ENCODE data around the gene KNTC1.

KNTC1 gene

DNA sequence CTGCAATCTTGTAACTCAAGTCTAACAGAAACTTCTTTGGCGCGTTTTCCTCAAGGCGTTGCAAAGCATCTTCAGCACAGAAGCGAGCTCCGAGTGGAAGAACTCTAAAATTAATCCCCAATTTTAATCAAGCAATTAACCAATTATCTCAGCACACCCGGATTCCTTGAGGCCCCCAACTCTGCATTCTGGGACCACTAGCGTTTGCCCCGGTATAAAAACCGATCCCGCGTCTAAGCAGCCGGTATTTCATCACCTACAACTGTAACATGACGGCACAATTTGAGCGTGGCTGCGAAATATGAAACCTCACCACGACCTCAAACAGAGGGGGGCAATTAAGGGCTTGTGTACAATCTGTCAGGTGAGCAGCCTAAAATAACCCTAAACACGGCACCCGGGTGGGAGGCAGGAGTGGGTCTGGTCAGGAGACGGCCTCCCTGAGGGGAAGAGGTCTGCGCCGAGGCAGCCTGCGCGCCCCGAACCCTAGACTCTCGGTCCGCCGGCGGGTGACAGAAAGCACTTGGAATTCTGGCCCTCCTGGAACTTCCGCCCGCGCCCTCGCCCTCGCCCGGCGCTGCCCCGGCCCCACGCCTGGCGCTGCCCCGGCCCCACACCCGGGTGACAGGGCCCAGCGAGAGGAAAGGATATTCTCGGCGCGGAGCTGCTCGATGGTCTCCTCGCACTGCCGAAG lies 26.9 kb upstream of the KNTC1 start:
- Histone ChIP-seq H3K4me1 (peaks cover 0 to 32% (median 18%) of the 10 kb centered on the region in 4 donors), H3K4me3 (peak overlapping the region; percentile 63 to 76), H3K9me3 (no peaks in the 10 kb centered on the region), H3K36me3 (peaks cover 34 to 39% (median 38%) of the 10 kb centered on the region in 3 donors), H3K27ac (peak overlapping the region; percentile 92 to 99), H3K27me3 (no peaks in the 10 kb centered on the region)
- peak; percentile 45 to 76 for DNase-seq
- intact Hi-C loops (cut with DNase I; ENCODE audit: low total_unique reads), result loop anchor here (2.0 kb wide), 1 partner anchor 27 kb away; the partner anchor contains the start of genes KNTC1 and RSRC2
- TF ChIP-seq, protein P1, sequence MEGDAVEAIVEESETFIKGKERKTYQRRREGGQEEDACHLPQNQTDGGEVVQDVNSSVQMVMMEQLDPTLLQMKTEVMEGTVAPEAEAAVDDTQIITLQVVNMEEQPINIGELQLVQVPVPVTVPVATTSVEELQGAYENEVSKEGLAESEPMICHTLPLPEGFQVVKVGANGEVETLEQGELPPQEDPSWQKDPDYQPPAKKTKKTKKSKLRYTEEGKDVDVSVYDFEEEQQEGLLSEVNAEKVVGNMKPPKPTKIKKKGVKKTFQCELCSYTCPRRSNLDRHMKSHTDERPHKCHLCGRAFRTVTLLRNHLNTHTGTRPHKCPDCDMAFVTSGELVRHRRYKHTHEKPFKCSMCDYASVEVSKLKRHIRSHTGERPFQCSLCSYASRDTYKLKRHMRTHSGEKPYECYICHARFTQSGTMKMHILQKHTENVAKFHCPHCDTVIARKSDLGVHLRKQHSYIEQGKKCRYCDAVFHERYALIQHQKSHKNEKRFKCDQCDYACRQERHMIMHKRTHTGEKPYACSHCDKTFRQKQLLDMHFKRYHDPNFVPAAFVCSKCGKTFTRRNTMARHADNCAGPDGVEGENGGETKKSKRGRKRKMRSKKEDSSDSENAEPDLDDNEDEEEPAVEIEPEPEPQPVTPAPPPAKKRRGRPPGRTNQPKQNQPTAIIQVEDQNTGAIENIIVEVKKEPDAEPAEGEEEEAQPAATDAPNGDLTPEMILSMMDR (IDR thresholded peaks at IDR 0.05), result no peak

- H3K36me3 ChIP-seq, result peaks cover 37 to 40% (median 40%) of the 10 kb centered on the region in 3 donors
- peaks cover 0 to 29% (median 18%) of the 10 kb centered on the region in 4 donors for H3K4me1 ChIP-seq
- intact Hi-C loops (cut with DNase I; ENCODE audit: low total_unique reads), result loop anchor here (2.0 kb wide), 1 partner anchor 26 kb away; the partner anchor contains the start of genes KNTC1 and RSRC2
- peak; percentile 97 to 98 for DNase-seq
- H3K4me3 ChIP-seq, result peak within 1 kb of the TSS; percentile 63 to 76
- H3K27ac ChIP-seq, result peak within 1 kb of the TSS; percentile 92 to 99
- no peaks in the 10 kb centered on the region for H3K27me3 ChIP-seq
- TF ChIP-seq, protein P1 (IDR thresholded peaks at IDR 0.05), result peak; percentile 11 to 43
- H3K9me3 ChIP-seq, result no peaks in the 10 kb centered on the region
Measured at GRCh38 chr12:122500685-122501488, 26.2 kb upstream of the KNTC1 start, which contains the start of gene ZCCHC8. Gene ZCCHC8, minus strand, starts transcription at chr12:122500932. Its CDS starts 92 bp downstream, at chr12:122500840.

DNA sequence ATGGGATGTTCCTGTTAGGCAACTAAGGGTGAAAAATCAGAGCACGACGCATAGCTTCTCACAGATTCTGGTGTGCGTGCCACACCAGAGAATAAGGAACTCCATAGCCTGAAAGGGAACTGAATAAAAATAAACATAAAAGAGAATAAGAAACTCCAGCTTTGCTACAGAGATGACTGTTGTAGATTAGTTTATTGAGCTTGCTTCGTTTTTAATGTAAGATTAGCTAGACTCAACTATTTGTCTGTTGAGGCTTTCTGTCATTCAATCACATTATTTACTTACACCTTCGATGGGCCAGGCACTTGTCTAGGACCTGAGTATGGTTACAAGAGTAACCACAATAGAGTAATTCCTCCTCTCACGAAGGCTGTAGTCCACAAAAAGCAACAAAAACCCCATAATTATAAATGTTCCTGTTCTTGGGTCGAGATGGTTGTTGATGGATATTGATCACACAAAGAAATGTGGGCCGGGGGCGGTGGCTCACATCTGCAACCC lies 25.5 kb upstream of the KNTC1 start:
- H3K27me3 ChIP-seq, result no peaks in the 10 kb centered on the region
- H3K4me1 ChIP-seq, result peaks cover 0 to 29% (median 18%) of the 10 kb centered on the region in 4 donors
- H3K4me3 ChIP-seq, result peak overlapping the region; percentile 63 to 76
- no peaks in the 10 kb centered on the region for H3K9me3 ChIP-seq
- peaks cover 39 to 45% (median 42%) of the 10 kb centered on the region in 3 donors for H3K36me3 ChIP-seq
- peak overlapping the region; percentile 92 to 99 for H3K27ac ChIP-seq
- TF ChIP-seq, protein P1 (IDR thresholded peaks at IDR 0.05), result no peak
- no peak for DNase-seq
- intact Hi-C loops (cut with DNase I; ENCODE audit: low total_unique reads), result loop anchor here (2.0 kb wide), 1 partner anchor 25 kb away; the partner anchor contains the start of genes KNTC1 and RSRC2

DNA sequence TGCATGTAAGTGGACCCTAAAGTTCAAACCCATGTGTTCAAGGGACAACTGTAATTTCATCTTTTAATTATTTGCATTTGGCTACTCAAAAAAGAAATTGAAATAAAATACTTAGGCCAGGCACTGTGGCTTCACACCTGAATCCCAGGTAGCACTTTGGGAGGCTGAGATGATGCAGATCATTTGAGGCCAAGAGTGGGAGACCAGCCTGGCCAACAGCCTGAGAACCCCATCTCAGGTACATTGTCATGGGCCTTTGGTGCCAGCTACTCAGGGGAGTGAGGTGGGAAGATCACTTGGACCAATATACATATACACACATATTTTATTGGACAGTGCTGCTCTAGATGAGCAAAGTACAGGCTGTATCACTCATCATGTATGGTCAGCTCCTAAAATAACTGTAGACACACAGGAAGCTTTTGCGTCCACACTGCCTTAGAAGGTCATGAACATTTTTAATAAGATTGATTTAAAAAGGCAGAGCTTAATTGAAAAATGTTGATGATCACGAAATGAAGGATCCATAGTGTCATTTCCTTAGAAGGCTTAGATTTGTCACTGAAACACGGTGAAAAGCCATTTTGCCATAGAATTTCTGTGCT lies 23.8 kb upstream of the KNTC1 start:
- peaks cover 50 to 56% (median 53%) of the 10 kb centered on the region in 3 donors for H3K36me3 ChIP-seq
- TF ChIP-seq, protein P1 (IDR thresholded peaks at IDR 0.05), result no peak
- H3K4me3 ChIP-seq, result no peak overlapping the region
- intact Hi-C loops (cut with DNase I; ENCODE audit: low total_unique reads), result no loop called here
- H3K27me3 ChIP-seq, result no peaks in the 10 kb centered on the region
- H3K4me1 ChIP-seq, result peaks cover 0 to 20% (median 13%) of the 10 kb centered on the region in 4 donors
- no peaks in the 10 kb centered on the region for H3K9me3 ChIP-seq
- no peak overlapping the region for H3K27ac ChIP-seq
- no peak for DNase-seq

Data from tibial artery (tissue), 4 donors.